Stimulated activated CD4-positive, alpha-beta T cell treated with anti-CD3 and anti-CD28 coated beads, Interleukin-15, amount 100 ng/mL, for 48 hours (primary cell): ENCODE measurements around the gene ZBTB20.

ENCODE experiments used
- DNase-seq, 2 donors: peaks; one replicate each; pipeline ENCODE4 v3.0.0-alpha.2; 2020; ENCODE audit warnings: low read depth in 2 of 2

Gene ZBTB20

GRCh38 chr3:114627770-114628169, 519.3 kb downstream of the ZBTB20 start:
- DNase-seq, result no peak

- DNase-seq, result no peak
Measured at GRCh38 chr3:114626751-114627150, 520.3 kb downstream of the ZBTB20 start.

GRCh38 chr3:114624571-114625181, 522.4 kb downstream of the ZBTB20 start:
- DNase-seq, result no peak

- DNase-seq, result no peak
Measured at GRCh38 chr3:114624047-114624445, 523.0 kb downstream of the ZBTB20 start.

DNA sequence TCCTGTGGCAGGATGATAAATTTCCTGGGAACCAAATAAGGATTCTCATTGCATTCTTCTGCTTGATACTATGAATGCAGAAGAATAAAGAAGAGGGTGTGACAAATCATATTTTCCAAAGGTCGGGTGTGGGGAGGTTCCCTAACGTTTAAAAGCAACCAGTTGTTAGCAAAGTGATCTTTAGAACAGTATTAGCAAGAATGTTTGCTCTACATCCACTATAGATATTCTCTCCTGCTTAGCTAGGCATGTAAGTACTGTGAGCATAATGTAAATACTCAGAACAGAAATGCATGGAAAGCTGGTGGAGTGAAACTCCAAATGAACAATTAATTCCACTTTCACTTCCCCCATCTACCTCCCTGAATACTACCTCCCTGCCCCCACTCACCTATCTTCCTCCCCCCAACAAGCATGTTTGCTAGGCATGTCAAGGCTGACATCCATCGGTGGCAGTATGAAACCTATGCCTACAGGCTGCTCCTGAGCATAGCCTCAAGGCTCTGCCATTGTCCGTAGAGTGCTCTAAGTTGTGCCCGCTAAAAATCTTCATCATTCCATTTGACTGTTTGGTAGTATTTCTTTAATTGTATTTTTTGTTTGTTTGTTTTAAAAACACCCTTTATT, 523.6 kb downstream of the ZBTB20 start:
- DNase-seq, result no peak

DNA sequence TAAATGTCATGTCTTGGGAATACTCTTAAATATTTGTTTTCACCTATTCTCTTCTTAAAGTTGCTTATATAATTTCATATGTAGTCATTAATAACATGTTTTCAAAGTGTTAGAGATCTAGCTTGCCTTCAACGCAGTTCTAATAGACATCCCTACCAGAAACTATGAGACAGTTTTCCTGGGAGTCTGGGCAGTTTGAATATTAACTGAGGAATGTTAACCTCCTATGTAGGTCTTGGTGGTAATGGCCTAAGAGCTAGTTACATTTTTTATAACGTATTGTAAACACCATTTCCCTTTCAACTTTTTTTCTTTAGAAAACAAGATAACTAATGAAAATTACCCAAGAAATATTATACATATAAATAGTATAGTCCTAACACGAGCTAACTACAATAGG, 525.1 kb downstream of the ZBTB20 start:
- no peak for DNase-seq

- no peak for DNase-seq
Measured at GRCh38 chr3:114619771-114620170, 527.3 kb downstream of the ZBTB20 start.

- DNase-seq, result no peak
Measured at GRCh38 chr3:114615523-114616085, 531.5 kb downstream of the ZBTB20 start.

DNA sequence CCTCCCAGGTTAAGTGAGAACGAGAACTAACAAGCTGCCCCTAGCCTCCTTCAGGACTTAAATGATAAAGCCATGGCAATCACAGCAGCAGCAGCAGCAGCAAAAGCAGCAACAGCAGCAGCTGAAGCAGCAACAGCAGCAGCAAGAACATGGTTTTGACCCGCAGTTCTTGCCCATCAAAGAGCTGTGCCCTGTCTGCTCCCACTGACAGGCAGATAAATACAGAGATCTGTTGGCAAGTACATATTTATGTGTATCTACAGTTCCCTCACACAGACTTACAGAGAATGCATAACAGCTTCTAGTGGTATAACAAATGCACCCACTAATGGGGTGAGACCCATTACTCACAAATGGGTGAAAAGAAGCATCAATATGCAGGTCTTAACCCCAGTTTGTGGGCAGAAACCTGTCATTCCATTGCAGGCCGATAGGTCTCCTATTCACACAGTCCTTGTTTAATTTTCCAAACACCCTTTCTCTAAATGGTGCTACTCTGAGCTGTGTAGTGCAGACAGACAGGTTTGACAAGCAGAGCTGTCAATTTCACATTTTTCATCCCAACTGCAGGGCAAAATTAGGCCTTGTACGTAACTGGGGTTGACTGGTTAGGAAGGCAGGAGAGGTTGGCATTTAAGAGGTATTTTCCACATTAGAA, 537.0 kb downstream of the ZBTB20 start:
- no peak for DNase-seq

GRCh38 chr3:114608293-114608692, 538.8 kb downstream of the ZBTB20 start:
- no peak for DNase-seq

- DNase-seq, result no peak
Measured at GRCh38 chr3:114606336-114606735, 540.8 kb downstream of the ZBTB20 start.

DNA sequence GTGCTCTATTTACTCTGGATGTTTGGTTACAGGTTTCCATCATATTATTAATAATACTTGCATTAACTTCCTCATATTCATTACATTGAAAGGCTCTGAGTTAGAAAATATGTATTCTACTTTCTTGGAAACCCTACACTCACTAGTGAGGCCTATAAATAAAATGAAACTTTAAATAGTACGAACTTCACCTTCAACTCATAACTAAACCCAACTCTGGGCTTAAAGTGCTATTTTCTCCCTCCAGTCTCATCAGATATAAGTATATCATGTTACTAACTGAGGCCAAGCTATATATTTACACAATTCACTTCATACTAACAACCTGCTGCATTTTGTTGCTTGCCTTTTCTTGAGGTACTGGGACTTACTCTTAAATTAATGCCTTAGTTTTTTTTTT, 546.5 kb downstream of the ZBTB20 start:
- no peak for DNase-seq

GRCh38 chr3:114597871-114598270, 549.2 kb downstream of the ZBTB20 start:
- no peak for DNase-seq

GRCh38 chr3:114597012-114597411, 550.1 kb downstream of the ZBTB20 start:
- no peak for DNase-seq

- no peak for DNase-seq
Measured at GRCh38 chr3:114596147-114596546, 550.9 kb downstream of the ZBTB20 start.

- DNase-seq, result no peak
Measured at GRCh38 chr3:114595522-114596028, 551.5 kb downstream of the ZBTB20 start.

- DNase-seq, result no peak
Measured at GRCh38 chr3:114590309-114591047, 556.6 kb downstream of the ZBTB20 start.

DNA sequence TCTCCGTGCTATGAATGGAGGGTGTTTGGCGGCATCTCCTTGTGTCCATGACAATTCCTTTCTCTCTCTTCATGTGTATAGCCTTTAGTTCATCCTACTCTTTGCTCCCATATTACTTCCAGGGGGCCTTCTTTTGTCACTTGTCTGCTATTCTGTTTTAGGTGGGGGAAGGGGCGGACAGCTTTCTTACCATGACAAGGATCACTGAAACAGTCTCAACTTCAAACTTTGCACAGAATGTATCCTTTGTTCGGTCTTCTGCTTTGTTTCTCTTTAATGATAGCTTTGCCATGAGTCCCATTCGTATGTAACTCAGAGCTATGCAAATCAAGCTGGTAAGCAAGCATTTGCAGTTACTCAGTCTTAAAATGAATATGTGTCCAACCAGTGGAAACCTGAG, 559.1 kb downstream of the ZBTB20 start:
- DNase-seq, result no peak

DNA sequence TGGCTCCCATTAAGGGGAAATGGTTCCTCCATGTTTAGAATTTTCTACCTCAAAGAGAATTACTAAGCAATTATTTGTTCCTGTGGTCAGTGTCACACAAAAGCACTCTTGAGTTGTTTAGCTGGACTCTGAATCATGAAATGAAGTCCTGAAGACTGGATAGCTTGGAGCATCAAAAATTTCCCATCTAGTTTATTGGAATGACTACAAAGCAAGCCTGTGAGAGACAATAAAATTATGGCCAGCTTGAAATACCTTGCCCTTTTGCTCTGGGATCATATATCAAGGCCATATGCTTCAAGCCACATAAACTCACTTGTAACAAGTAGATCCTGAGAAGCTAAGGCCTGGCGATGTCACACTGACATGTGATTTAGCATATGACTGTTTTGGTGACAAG, 561.0 kb downstream of the ZBTB20 start:
- DNase-seq, result no peak

DNA sequence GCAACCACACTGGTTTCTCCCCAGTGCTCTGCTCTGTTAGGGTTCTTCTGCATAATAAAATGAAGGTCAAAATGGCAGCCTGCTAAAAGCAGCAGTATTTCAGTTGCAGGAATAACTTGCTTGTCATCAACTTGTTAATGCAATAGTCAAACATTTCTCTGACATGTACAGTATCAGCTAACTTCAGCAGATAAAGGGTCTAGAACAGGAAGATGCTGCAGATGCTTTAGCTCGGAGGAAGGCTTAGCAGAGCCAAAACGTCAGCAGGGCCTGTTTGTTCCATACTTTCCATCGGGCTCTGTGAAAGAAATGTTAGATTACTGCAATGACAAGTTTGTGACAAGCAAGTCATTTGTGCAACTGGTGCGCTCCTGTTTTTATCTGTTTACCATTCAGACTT, 561.4 kb downstream of the ZBTB20 start:
- DNase-seq, result no peak

DNA sequence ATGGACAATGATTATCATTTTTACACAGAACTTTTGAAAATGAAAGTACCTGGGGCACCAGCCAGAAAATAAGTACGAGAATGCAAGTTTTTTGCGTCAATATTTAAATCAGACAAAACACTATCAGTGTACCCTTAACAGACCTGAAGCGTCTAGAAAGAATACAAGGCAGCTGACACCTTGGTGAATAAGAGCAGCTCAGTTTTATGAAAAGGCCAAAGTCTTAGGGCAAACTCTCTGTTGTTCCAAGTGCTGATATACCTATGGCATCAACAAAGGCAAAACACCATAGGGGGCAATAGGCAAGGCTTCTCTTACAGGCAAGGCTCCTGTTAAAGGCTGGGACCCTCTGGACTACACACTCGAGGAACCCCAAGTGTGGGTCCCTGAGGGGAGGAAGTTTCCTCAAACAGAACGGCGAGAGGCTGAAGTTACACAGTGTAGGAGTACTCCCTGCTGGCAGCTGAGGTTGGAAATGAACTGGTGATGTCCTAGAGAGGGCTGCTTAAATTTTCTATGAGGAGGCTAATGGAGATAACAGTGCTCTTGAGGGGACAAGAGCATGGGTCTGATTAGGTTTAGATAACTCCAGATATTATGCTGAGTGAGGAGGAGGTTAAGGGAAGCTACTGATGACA, 562.2 kb downstream of the ZBTB20 start:
- no peak for DNase-seq

DNA sequence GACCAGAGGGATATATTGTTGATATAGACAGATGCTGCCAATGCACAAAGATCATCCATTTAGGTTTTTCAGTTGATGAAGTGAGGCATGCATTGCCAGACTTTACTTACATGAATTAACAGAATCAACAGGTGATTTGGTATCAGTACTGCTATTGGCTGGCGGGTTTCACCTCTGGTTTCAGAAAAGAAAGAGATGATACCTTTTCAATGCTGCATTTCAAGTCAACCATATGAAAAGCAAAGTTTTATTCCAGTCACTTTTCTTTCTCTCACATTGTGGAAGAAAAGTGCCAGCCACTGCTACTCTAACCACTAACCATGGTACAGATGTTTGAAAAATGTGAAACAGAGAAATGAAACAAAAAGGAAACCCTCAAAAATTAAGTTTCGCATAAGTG, 564.2 kb downstream of the ZBTB20 start:
- DNase-seq, result no peak
